Measurements from ENCODE around the gene LANCL3.

DNA sequence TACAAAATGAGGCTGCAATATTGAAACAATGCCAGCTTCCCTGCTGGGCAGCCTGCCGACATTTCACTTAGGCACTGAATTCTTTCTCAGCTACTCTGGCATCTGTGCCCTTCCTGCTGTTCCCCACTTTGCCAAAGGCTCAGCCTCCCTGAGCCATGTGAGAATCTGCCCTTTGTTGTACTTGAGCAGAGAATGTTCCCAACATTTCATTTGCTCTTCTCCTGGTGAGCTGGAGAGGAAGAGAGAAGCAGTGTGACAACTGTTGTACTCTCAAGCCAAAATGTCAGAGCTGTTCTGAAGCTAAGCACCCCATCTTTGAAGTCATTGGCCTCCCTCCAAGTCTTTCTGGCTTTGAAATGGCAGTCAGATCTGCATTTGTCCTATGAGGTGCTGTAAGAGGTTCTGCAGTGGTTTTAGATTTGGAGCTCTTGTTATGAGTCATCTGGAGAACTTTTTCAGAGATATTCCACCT, 32.5 kb downstream of the LANCL3 start:
- TF ChIP-seq, protein P1, sequence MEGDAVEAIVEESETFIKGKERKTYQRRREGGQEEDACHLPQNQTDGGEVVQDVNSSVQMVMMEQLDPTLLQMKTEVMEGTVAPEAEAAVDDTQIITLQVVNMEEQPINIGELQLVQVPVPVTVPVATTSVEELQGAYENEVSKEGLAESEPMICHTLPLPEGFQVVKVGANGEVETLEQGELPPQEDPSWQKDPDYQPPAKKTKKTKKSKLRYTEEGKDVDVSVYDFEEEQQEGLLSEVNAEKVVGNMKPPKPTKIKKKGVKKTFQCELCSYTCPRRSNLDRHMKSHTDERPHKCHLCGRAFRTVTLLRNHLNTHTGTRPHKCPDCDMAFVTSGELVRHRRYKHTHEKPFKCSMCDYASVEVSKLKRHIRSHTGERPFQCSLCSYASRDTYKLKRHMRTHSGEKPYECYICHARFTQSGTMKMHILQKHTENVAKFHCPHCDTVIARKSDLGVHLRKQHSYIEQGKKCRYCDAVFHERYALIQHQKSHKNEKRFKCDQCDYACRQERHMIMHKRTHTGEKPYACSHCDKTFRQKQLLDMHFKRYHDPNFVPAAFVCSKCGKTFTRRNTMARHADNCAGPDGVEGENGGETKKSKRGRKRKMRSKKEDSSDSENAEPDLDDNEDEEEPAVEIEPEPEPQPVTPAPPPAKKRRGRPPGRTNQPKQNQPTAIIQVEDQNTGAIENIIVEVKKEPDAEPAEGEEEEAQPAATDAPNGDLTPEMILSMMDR (IDR thresholded peaks at IDR 0.05), result no peak
- no peak for TF ChIP-seq EZH2phosphoT487 (IDR thresholded peaks at IDR 0.05)
- TF ChIP-seq EZH2 (IDR thresholded peaks at IDR 0.05), result no peak

All from neural progenitor cell (in vitro differentiated cells).